Measurements from ENCODE around the gene SREK1. TPM values are rescaled to one million over a fixed set of nuclear protein-coding genes. Genes with fewer than 3 reads are reported as not detected.

SREK1 gene
- total and polyA plus RNA-seq, 2 donors (not counting 3 experiments of a cell fraction or from before 2014, with no cell fraction given), result 27.4 to 78.6 TPM

DNA sequence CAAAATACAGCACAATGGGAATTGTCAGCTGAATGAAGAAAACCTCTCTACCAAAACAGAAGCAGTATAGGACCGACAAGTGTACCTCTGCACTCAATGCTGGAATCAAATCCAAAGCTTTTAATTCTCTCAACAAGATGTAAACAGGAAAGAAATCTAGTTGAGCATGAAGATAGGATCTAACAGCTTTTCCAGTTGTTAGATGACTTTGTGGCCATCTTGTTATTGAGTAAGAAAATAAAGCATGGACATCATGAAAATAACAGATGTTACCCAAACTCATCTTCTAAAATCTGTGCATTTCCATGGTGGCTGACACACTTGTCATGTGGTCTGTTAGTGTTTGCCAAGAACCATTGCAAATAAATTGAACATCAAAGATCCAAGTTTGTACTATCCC lies 34.7 kb downstream of the SREK1 start:
- no peak for FAIRE-seq

More for the DNA sequence above, 34.7 kb downstream of the SREK1 start:
- DNase-seq (ENCODE audit: low read depth, low spot score), result no peak
- no peaks in the 10 kb centered on the region for H3K4me1 ChIP-seq (ENCODE audit: control insufficient read depth, extremely low read depth, insufficient read depth, low read length)
- peaks cover 2 to 31% of the 10 kb centered on the region in 2 experiments for H3K36me3 ChIP-seq (ENCODE audit: control insufficient read depth in 2 of 2, extremely low read depth in 1 of 2, insufficient read depth in 2 of 2, low read length in 2 of 2)
- no peak overlapping the region for H3K27ac ChIP-seq (ENCODE audit: insufficient read depth, low read depth, low read length)
- POLR2A ChIA-PET, result no interaction called here
- no peak overlapping the region for H3K9ac ChIP-seq (replicated peaks; ENCODE audit: extremely low read depth, insufficient read depth, low read length)
- no peak for TF ChIP-seq POLR2AphosphoS5 (IDR thresholded peaks at IDR 0.05; ENCODE audit: insufficient read depth, low read depth, low read length)
- TF ChIP-seq MAX (IDR thresholded peaks at IDR 0.05; ENCODE audit: insufficient read depth, insufficient read length), result no peak
- TF ChIP-seq, protein P1, sequence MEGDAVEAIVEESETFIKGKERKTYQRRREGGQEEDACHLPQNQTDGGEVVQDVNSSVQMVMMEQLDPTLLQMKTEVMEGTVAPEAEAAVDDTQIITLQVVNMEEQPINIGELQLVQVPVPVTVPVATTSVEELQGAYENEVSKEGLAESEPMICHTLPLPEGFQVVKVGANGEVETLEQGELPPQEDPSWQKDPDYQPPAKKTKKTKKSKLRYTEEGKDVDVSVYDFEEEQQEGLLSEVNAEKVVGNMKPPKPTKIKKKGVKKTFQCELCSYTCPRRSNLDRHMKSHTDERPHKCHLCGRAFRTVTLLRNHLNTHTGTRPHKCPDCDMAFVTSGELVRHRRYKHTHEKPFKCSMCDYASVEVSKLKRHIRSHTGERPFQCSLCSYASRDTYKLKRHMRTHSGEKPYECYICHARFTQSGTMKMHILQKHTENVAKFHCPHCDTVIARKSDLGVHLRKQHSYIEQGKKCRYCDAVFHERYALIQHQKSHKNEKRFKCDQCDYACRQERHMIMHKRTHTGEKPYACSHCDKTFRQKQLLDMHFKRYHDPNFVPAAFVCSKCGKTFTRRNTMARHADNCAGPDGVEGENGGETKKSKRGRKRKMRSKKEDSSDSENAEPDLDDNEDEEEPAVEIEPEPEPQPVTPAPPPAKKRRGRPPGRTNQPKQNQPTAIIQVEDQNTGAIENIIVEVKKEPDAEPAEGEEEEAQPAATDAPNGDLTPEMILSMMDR (IDR thresholded peaks at IDR 0.05; ENCODE audit: extremely low read depth in 1 of 2, insufficient read depth in 1 of 2, low read depth in 1 of 2, low read length in 2 of 2), result no peak
- no peak for TF ChIP-seq POLR2A (IDR thresholded peaks at IDR 0.05; ENCODE audit: low read depth, low read length)
- TF ChIP-seq GATA2 (IDR thresholded peaks at IDR 0.05; ENCODE audit: insufficient read depth, insufficient read length, low read depth, low read length), result no peak
- TF ChIP-seq EZH2 (IDR thresholded peaks at IDR 0.05; ENCODE audit: borderline replicate concordance, low read depth, low read length, severe bottlenecking), result no peak
- TF ChIP-seq MYC (IDR thresholded peaks at IDR 0.05; ENCODE audit: low read depth, low read length), result no peak
- no peak for TF ChIP-seq JUN (IDR thresholded peaks at IDR 0.05; ENCODE audit: borderline replicate concordance, insufficient read depth, insufficient read length, low read depth)
- no peak overlapping the region for H3K4me3 ChIP-seq (replicated peaks in 1 of 3; ENCODE audit: insufficient read depth in 1 of 3, low read depth in 1 of 3, low read length in 3 of 3)
- no peaks in the 10 kb centered on the region for H3K27me3 ChIP-seq (ENCODE audit: control insufficient read depth in 2 of 2, insufficient read depth in 2 of 2, low read length in 2 of 2)
- H3K9me3 ChIP-seq (replicated peaks; ENCODE audit: control insufficient read depth, insufficient read depth, low read length), result no peaks in the 10 kb centered on the region
- H3K9me1 ChIP-seq (replicated peaks; ENCODE audit: control insufficient read depth, extremely low read depth, insufficient read depth, low read length), result no peaks in the 10 kb centered on the region
- no peak overlapping the region for H2AFZ ChIP-seq (ENCODE audit: low read depth, low read length)
- dilution Hi-C loops (cut with MboI; ENCODE audit: extremely low pct_ligation_motif_present, low sequenced_read_pairs) (no loop called here), intact Hi-C loops (cut with micrococcal nuclease) (no loop called here)
- peaks cover 9% of the 10 kb centered on the region for H3K79me2 ChIP-seq (ENCODE audit: control insufficient read depth, insufficient read depth, low read length)
- CTCF ChIA-PET, result no interaction called here
- H3K4me2 ChIP-seq (ENCODE audit: insufficient read depth, low read length), result no peak overlapping the region
- TSS peak; percentile 40 for BruUV-seq (replicated peaks)
- H4K20me1 ChIP-seq (replicated peaks; ENCODE audit: control insufficient read depth, extremely low read depth, insufficient read depth, low read length), result no peaks in the 10 kb centered on the region
